GM19397 (cell line): Measurements from ENCODE around the gene PBX1.

Source experiments
- ATAC-seq: cut with Tn5 transposase; IDR thresholded peaks from one replicate; pipeline ENCODE4 v1.9.1; 2021; ENCODE audit warnings: mild to moderate bottlenecking, moderate library complexity; ENCODE audit not compliant: unreplicated experiment

PBX1 gene

GRCh38 chr1:164771619-164772361 lies 212.8 kb downstream of the PBX1 start:
- ATAC-seq, result no peak

GRCh38 chr1:164772635-164773034 lies 213.7 kb downstream of the PBX1 start:
- no peak for ATAC-seq

DNA sequence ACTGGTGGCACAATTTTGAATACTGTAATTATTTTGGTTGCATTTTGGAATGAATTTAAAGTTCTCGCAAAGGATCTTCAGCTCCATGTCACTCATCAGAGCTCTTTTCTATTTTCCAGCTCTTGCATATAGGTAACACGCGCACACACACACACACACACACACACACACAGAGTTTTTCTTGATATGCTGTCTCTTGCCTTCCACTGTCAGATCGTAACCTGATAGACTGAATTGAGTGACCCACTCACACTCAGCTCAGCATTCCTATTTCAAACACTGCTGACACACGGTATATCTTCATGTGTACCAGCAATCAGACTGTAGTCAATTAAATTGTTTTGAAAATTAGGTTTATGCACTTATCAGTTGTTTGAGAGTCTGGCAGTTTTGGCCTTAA lies 214.1 kb downstream of the PBX1 start:
- ATAC-seq, result no peak

DNA sequence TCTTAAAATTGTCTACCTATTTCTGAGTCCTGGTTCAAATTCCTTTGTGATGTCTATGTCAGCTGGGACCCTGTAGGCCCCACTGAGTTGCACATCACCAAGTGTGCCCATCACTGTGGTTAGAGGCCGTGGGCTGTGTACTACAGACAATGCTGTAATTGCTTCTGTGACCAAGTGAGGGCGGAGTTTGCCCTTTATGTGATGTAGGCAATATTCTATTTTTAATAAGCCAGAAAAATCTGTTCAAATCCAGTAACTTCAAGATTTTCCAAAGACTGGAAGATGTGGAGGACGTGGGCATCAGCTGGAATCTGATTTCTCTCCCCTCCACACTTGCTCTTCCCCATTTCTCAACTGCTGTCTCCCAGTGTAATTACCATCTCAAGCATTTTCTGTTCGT lies 215.4 kb downstream of the PBX1 start:
- no peak for ATAC-seq

GRCh38 chr1:164774819-164775654 lies 216.1 kb downstream of the PBX1 start:
- no peak for ATAC-seq

- ATAC-seq, result no peak
These were observed 218.5 kb downstream of the PBX1 start for GRCh38 chr1:164777518-164777917.

DNA sequence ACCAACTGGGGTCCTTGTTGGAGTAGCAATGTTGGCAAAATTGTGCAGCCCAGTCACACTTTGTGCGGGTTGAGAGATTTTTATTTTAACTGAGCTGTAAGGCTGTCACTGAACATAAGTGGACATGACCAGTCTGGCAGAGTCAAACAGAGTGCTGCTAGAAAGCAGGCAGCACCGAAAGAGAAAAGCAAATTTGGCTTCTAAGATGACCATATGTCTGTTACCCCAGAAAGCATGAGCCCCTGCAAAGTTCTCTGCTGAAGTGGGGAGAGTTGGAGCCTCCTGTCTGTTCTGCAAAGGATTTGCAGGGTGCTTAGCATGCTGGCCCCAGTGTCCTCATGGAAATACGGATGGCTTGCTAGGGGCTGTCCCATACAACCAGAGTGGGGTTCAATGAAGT lies 220.4 kb downstream of the PBX1 start:
- no peak for ATAC-seq

DNA sequence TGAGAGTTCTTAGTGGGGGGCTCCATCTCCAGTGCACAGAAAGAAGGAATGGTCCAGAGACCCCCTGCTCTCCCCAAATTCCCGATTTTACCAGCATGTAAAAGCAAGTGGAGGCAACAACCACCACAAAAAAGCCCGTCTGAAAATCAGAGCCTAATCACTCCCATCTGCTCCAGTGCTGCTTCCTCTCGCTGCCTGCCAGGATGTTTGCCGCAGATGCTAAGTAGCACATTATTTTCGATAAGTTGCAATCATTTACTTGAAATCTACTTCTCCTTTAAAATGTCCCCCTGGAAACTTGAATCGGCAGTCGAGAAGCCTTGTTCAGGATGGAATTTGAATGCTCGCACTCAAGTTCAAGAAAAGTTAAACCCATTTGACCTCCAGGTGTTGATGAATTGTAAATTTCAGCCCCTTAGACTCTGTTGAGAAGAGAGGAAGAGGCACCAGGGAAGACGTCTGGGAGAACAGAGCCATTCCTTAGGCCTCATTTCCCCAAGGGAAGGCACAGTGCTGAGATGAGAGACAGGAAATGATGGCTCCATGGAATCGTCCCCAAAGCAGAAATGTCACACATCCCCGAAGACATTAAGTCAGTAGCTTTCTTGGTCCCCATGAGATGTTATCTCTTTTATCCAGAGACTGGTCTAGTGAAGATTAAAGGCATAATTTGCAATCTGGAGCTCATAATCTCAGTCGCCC lies 221.3 kb downstream of the PBX1 start:
- no peak for ATAC-seq

GRCh38 chr1:164780863-164781262 lies 221.9 kb downstream of the PBX1 start:
- ATAC-seq, result no peak

- ATAC-seq, result no peak
These were observed 223.0 kb downstream of the PBX1 start for GRCh38 chr1:164781972-164782371.

DNA sequence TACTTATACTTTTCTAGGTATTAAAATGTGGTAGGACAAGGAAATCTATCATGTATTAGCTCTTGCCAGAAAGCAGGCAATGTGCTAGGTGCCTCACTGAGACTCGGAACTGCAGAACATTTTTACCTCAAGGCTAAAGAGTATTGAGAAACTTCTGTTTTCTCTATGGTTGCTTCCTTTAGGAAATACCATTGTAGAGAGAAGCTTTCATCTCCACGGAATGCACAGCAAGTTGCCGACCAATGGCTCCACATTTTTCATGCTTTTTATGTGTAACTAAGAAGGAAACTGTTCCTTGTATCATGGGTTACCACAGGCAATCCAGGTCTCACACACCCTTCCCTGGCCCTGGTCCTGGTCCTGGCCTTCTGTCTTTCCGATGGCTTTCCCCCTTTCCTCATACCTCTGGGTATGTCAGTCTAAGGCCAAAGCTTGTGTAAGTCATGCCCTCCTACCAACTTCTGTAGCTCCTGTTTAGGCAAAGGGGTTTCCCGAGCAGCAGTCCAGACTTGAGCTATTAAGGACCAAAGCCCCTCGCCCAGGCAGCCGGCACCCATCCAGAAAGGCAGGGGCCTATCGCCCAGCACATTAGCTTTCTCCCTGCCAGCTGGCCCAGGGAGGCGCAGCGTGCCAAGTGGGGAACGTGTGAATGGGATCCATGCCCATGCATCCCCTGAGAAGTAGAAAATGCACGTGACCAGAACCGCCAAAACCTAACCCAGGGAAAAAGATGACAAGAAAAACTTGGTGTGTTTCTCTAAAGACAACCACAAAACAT lies 225.0 kb downstream of the PBX1 start:
- no peak for ATAC-seq

- no peak for ATAC-seq
These were observed 226.0 kb downstream of the PBX1 start for GRCh38 chr1:164784960-164785359.

GRCh38 chr1:164785841-164786534 lies 227.0 kb downstream of the PBX1 start:
- no peak for ATAC-seq

GRCh38 chr1:164786980-164787833 lies 228.2 kb downstream of the PBX1 start:
- peak; percentile 94 for ATAC-seq

DNA sequence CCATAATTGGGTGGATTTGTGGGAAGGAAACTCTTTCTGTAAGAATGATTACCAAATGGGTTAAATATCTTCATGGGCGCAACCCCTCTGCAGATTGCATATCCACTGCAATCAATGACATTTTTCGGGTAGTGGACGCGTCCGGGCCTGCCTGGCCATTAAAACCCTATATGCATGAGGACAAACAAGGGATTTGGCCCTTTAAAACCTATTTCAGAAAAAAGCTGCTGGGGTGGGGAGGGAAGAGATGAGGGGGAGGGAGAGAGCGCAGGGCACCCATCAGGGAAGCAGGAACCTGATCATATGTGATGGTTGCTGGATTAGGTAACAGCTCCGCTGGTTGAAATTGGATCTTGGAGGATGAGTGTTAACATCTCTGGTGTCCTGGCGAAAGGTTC lies 228.8 kb downstream of the PBX1 start:
- no peak for ATAC-seq

- no peak for ATAC-seq
These were observed 231.1 kb downstream of the PBX1 start for GRCh38 chr1:164790081-164790480.

GRCh38 chr1:164792410-164793004 lies 233.5 kb downstream of the PBX1 start:
- ATAC-seq, result no peak

- no peak for ATAC-seq
These were observed 235.4 kb downstream of the PBX1 start for GRCh38 chr1:164794356-164794755.

- ATAC-seq, result no peak
These were observed 237.9 kb downstream of the PBX1 start for GRCh38 chr1:164796916-164797315.
